GM19023 (cell line): ENCODE measurements around the gene CHIC2.

Experiments
- ATAC-seq: cut with Tn5 transposase; IDR thresholded peaks from one replicate; pipeline ENCODE4 v1.9.1; 2021; ENCODE audit warnings: mild to moderate bottlenecking, moderate library complexity; ENCODE audit not compliant: unreplicated experiment

The CHIC2 gene

DNA sequence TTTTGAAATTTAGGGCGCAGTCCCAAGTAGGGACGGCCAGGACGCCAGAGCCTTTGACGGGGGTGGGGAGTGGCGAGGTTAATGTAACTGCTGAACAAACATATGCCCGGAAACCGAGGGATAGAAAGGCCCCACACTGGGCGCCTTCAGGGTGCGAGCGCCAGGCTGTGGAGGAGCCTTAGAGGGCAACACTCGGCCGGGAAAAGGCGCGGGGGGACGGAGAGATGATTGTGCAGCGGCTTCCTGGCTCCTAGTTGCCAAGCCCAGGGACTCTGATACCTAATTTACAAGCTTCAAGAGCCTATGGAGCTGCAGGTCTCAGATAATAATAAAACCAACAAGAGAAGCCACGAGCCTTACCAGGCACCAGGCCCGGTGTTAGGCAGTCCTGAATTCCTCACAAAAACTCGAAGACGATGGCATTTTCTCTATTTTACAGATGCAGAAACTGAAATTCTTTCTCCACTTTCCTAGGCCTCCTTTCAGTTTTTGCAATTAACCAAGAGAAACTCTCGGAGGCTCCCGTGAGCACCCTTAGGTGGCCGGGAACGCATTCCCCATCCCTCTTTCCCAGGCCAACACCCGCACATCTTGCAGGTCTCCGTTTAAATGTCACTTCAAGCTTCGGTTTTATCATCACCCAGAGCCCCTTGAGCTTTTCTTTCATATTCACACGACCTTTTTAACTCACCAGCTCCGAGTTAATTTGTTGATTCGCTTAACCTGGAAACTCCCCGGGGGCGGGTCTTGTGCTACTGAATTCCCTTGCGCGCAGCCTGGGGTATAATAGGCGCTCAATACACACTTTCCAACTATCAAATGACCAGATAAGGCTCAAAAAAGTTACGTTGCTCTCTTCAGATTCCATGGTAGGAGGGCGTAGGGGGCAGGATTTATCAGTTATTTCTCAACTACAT lies 29.2 kb upstream of the CHIC2 start:
- no peak for ATAC-seq

DNA sequence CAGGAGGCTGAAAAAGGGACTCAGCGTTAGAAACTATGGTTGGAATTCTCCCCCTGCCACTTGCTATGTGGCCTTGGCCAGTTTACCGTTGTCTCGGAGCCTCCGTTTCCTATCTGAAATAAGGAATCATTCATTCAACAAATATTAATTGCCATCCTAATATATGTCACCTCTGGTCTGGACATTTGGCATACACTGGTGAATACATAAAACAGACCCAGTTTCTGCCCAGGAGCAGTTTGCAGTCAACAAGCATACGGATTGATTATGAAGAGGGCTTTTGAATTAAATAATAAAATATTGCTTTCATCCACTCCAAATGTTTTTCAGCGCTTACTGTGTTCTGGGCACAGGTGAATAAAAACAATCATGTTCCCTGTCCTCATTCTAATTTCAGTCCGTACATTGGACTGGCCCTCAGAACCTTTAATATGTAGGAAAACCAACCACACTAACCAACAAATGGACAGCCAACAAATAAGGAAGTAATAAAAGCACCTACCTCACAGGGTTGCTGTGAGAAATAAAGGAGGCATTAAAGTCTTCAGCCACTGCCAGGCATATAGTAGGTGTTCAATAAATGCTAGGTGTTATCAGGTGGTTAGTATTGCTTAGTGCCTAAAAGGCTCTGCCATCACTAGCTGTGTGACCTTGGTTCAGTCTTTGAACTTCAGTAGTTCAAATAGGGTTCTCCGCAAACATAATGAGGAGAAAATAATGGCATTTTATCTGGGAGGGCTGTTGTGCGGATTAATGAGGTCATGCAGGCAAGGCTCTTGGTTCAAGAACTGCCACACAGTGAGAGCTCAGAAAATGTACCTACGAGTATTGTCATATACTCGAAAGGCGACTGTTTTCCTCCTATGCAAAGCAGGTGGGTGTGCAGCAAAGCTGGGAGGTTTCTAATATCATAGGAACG lies 28.3 kb upstream of the CHIC2 start:
- no peak for ATAC-seq

DNA sequence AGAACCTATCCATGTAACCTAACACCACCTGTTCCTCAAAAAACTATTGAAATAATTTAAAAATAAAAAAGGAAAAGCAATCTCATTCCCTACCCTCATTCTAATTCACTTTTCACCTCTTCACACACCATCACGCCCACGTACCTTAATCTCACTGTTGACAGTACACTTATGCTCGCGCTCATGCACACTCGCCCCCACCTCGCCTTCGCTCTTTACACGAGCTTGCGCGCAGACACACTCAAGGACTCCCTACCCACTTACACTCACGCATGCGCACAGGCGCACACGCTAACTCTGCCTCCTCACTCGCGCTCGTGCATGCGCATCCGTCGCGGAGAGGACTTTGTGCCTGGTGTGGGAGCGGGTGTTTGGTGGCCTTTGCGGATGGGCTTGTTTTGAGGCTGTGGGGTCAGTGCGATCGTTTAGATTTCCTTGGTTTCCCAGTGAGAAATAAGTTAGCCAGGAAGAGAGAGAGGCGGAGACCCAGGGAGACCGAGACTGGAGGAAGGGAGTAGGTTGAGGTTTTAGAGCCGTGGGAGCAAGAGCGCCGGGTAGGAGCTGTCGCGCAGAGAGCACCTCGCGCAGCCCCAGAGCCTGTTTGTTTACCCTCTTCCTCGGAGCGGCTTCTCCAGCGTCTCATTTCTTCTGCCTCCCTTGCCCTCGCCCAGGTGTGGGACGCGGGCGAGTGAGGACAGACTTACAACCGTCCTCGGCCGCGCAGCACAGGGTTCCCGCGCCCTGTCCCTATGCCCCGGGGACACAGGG lies 27.4 kb upstream of the CHIC2 start:
- peak; percentile 77 for ATAC-seq

DNA sequence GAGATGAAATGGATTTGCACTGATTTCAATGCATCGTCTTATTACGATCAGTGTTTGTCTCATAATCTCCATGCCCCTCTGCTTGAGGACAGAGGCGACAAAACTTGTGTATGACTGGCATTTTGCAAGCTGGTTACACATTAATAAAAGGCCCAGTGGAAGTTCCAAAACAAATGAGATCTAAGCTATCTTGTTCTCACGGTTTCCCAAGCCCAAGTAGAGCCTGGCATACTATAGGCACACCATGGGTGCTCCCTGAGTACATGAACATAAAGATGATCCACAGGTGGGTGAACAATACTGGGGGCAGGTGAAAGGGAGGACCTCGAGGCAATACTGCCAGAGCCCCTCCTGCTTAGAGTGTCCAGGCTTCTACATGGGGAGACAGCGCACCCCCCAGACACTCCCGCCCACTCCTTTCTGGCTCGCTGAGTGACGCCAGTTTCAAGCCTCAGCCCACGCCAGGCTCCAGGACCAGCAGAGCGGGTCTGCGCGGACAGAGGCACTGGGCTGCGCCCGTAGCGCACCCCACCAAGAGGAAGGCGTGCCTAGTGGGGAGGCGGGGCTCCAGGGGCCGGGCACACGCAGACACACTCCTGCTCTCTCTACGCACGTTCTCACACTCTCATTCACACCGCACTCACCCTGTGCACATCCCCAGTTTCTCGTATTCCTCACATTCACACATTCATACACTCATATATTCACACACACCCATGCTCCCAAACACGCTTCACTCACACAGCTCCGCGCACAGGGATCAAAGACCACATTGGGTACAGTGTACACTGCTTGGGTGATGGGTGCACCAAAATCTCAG lies 26.6 kb upstream of the CHIC2 start:
- ATAC-seq, result peak; percentile 55

DNA sequence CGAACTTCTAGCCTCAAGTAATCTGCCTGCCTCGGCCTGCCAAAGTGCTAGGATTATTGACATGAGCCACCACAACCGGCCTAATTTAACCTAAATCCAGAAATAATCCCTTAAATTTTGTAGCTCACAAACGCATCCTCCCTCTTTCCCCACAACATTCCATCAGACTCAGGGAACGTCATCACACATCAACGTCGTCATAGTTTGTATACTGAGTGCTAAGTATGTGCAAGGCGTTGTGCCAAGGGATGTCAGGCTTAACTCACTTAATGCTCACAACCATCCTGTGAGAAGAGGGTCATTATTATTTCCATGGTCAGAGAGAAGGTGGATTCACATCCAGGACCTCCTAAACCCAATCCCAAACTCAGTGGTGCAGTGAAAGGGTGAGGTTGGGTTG lies 26.0 kb upstream of the CHIC2 start:
- no peak for ATAC-seq

DNA sequence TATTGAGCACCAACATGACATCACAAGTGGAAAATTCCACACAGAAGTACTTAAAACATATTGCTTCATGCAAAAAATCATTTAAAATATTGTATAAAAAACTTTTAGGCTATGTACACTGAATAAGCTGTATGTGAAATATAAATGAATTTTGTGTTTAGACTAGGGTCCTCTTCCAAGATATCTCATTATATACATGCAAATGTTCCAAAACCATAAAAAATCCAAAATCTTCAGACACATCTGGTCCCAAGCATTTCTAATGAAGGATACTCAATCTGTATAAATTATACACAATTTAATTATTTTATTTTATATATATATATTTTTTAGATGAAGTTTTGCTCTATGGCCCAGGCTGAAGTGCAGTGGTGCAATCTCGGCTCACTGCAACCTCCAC lies 25.5 kb upstream of the CHIC2 start:
- no peak for ATAC-seq

DNA sequence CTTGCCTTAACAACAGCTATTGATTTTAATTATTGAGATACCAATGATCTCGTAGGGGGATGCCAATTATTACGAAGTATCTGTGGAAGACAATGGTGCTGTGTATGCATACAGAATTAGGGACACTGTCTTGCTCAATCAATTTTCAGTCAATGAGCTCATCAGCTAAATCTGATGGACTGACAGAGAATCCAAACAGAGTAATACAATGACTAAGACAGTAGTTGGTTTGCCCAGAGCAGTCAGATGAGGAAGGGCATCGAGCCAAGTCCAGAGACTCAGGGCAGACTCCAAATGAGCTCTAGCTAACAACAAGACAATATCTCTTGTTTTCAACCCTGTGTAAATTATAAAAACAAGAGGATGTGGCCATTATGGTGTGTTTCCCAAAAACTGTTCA lies 20.9 kb upstream of the CHIC2 start:
- ATAC-seq, result no peak

DNA sequence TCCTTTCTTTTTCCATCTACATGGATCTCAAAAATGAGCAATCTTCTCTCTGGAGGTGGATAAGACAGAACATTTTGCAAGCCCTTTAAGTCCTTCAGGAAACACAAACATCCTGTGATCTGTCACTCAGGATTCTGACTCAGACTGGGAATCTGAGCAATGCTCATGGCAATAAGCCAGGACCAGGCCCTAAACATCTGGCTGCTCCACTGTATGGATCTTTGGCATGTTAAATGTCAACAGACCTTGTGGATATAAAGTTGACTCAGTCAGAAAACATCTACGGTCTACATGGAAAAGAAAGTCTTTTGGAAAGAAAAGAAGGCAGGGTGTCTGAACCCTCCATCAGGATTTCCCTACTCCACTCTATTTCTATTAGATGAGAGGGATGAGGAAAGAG lies 17.8 kb upstream of the CHIC2 start:
- ATAC-seq, result no peak

DNA sequence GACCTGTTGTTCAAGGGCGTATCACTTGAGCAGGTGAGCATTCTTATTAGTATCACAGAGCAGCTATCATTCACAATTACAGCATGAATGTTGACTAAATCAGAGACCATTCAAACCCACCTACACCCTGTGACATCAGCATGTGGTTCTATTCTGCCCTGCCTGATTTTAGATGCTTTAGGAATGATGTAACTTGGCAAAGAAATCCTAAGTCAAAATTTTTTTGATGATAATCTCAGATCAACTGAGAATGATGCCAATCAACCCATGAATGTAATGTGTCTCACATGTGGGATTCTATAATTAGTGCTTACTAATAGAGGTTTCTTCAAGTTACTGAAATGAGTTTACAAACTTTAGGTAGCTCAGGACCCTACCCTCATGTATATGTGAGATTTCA lies 13.4 kb upstream of the CHIC2 start:
- no peak for ATAC-seq

DNA sequence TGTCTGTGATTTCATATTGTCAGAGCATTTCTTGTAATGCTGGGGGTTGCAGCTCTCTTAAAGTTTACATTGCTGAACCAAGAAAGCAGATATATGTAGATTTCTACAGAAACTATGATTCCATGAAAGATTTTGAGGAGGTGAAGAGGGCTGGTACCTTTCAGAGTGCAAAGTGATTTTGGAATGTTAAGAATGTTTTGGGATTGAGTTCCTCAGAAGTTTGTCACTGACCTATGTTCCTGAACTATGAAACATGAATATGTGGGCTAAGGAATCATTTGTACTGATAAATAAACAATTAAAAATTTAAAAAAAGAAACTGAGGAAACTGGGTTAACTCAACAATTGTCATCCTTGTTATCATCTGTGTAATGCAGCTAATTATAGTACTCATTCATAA lies 12.3 kb upstream of the CHIC2 start:
- no peak for ATAC-seq

DNA sequence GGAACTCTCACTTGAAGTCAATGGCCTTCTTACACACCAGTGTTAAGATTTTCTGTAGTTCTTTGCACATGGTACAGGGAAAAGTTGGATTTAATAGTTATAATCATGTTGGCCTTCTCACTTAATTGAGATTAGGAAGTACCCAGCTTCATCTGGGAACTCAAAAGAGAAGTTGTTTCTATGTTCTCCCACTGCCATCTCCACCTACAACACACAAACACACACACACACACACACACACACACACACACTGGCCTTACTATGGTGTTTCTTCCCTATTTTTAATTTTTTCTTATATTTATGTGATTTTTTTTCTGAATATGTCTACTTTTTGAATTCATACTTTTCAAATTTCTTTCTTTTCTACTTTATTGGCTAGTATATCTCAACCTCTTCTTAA lies 10.0 kb upstream of the CHIC2 start:
- ATAC-seq, result no peak

DNA sequence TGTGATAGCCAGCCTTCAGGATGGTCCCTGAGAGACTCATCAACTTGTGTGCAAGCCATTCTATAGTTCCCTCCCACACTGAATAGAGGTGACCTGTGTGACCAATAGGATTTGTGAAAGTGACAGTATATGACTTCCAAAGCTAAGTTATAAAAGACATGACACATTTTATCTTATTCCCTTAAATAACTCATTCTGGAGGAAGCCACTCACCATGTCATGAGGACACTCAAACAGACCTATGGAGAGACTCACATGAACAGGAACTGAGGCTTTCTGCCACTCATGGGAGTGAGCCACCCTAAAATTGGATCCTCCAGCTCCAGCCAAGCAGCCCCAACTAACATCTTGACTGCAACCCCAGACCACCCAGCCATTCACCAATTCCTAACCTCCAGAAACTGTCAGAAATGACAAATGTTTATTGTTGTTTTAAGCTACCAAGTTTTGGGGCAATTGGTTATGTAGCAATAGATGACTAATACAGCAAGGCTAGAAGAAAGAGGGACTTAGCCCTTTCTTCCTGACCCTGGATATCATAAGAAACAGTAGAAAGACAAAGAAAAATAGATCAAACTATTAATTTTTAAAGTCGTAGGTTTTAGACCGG lies 9.0 kb upstream of the CHIC2 start:
- ATAC-seq, result no peak

DNA sequence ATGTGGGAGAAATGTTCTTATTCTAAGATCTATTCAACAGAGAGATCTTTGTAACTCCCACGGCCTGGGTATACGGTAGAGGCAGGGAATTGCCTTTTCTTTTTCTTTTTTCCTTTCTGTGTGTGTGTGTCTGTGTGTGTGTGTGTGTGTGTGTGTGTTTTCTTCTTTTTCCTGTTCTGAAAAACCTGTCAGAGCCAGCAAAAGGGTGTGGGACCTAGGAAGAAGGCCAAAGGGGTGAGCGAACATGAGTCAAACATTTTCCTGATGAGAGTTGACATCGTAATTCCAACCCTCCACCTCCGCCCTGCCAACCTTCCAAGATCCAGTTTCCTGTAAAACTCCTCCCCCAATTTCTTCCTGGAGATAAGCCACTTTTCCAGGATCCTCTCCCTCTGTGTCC lies 2.8 kb upstream of the CHIC2 start:
- no peak for ATAC-seq

DNA sequence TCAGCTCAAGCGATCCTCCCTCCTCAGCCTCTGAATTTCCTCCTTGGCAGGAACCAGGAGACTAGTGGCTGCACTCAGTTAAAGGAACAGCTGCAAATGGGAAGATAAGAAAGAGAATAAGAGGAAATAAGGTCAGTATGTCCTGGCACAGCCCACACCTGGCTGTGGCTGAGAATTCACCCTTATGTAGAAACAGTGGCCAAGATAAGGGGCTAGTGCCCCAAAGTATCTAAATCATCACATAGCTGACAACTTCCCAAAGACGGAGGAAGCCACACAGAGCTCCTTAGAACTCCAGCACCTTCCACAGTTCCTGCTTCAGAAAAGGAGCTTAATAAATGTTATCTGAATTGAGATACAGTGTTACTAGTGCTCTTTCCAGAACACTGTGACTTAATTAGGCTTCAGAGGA lies 2.3 kb upstream of the CHIC2 start:
- ATAC-seq, result no peak

DNA sequence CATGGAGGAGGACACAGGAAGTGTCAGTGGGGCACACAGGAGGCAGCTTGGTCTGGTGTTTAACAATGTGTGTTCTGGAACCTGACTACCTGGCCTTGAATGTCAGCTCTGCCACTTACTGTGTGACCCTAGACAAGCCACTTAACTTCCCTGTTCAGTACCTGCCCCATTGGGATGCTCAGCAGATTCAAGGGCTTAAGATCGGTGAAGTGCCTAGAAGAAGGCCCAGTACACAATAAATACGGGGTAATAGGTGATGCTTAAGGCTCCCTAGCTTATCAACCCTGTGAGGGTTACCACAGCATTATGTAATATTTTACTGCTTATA lies 1.6 kb upstream of the CHIC2 start:
- ATAC-seq, result no peak

DNA sequence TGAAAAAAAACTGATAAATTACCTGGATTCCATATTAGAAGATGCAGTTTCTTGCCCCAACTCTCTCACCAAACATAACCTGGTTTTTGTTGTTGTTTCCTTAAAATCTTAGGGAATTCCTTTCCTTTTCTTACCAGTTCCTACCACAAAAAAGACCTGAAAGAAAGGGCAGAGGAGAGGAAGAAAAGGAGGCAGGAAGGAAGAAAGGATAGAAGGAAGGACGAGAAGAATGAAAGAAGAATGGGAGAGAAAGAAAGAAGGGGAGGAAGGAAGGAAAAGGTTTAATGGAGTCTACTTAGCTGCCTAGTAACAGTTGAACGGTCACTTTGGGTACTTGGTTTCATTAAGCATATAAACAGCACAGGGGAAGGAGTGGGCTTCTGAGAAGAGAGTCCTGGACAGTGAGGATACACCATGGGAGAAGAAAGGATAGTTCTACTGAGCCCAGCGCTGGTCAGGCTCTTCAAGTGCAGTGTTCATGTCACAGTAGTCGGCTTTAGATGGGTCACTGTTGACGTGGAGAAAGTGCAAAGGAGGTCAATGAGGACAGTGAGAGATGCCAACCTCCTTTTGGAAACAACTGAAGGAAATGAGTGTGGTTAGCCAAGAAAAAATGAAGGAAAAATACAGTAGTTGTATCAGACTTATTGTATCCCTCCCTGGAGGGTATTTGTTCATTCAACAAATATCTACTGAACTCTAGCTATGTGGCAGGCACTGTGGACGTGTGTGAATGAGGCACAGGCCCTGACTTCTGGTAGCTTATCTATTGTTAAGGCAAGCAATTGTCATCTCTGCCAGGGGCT lies 1.1 kb upstream of the CHIC2 start:
- no peak for ATAC-seq

DNA sequence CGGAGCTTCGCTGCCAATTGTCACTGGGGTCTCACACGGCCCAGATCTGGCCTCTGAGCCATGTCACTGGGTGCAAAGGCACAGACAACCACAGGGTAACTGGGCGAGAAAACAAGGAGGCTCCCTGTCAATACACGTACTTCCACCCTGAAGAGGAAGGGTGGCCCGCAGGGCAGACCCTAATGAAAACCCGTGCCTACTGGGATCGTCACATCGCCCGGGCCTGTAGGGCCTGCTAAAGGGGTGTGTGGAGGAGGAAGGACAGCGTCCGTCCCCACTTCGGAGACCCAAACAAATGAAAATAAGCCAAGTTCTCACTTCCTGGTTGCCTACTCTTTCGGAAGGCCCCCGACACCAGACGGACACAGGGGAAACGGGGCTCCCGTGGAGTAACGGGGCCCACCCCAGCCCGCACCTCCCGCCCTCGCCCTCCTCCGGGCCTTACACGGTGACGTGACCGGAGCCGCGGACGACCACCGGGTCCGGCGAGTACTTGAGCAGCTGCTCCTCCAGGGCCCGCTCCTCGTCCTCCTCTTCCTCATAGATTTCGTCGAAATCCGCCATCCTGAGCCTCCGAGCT lies 578 bp downstream of the CHIC2 start:
- ATAC-seq, result peak; percentile 35

DNA sequence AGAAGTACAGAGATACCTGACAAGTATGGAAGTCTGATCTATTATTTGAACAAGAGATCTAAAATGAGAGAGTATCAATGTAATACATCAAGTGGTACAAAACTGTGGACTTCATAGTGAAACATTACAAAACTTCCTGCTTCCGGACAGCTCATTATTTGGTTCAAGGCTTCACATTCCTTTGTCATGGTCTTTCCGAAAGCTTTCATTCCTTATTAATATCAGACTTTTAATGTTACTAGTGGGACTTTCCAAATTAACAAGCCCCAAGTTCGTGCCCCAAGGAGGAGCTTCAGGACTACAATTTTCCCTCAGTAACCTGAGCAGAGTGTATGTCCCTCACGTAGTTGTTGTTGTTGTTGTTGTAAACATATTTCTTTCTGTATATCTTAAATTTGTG lies 1.2 kb downstream of the CHIC2 start:
- no peak for ATAC-seq

DNA sequence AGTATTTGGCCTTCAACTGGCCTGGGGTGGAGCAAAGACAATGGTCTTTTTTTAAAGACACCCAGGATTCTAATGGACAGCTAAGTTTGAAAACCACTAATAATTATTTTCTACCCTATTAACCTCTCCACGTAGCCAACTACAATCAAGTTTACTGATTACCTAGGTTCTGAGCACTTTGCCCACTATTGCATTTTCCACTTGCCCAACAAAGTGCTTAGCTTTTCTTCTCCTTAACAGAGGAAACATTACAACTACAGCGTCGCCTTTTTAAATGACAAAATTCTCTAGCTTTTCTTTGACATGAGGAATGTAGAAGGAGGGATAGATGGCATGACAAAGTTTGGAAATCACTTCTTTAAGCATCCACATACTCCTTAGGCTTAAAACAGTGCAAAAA lies 2.0 kb downstream of the CHIC2 start:
- ATAC-seq, result no peak
